Right lobe of liver (tissue), 4 donors: Measurements from ENCODE around the gene UVRAG.

ENCODE experiments used
- POLR2A ChIP-seq: fragments of 450-650 bp; IDR thresholded peaks from one replicate; pipeline ENCODE4 v1.6.1; 2017; ENCODE audit warnings: antibody characterized with exemption, mild to moderate bottlenecking
- TF ChIP-seq, protein P1 (sequence below), 4 donors: fragments of 200-600 bp in 3 of 4; fragments of 450-650 bp in 1 of 4; IDR thresholded peaks; one replicate each; pipeline versions ENCODE4 v1.5.1 to v1.8.0; 2016 to 2022; ENCODE audit warnings: antibody characterized with exemption in 4 of 4, mild to moderate bottlenecking in 2 of 4
- donor health status: DM: no; HTN: no; CAD: no.
- donor health status: DM: no; HTN: no; CAD: no.
- donor health status: DM: no; HTN: yes; CAD: no.

DNA sequence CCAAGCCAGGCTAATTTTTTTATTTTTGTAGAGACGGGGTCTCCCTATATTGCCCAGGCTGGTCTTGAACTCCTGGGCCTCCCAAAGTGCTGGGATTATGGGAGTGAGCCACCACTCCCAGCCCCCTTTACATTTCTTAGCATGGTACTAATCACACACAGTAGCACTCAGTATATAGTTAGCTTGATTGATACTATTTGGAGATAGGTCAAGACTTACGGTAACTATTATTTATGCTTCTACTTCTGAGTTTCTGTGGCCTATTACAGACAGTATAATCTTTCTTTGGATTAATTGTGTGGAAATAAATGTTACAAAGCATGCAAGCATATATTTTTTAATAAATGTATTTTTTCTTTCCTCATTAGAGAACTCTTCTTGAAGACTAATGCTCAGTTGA, 192.2 kb downstream of the UVRAG start:
- TF ChIP-seq, protein P1, sequence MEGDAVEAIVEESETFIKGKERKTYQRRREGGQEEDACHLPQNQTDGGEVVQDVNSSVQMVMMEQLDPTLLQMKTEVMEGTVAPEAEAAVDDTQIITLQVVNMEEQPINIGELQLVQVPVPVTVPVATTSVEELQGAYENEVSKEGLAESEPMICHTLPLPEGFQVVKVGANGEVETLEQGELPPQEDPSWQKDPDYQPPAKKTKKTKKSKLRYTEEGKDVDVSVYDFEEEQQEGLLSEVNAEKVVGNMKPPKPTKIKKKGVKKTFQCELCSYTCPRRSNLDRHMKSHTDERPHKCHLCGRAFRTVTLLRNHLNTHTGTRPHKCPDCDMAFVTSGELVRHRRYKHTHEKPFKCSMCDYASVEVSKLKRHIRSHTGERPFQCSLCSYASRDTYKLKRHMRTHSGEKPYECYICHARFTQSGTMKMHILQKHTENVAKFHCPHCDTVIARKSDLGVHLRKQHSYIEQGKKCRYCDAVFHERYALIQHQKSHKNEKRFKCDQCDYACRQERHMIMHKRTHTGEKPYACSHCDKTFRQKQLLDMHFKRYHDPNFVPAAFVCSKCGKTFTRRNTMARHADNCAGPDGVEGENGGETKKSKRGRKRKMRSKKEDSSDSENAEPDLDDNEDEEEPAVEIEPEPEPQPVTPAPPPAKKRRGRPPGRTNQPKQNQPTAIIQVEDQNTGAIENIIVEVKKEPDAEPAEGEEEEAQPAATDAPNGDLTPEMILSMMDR (IDR thresholded peaks at IDR 0.05), result no peak
- no peak for TF ChIP-seq POLR2A
